ENCODE measurements around the gene PAX2.
A peak's percentile ranks its signal among the peaks of the same experiment; 100 is the strongest.

Gene PAX2

DNA sequence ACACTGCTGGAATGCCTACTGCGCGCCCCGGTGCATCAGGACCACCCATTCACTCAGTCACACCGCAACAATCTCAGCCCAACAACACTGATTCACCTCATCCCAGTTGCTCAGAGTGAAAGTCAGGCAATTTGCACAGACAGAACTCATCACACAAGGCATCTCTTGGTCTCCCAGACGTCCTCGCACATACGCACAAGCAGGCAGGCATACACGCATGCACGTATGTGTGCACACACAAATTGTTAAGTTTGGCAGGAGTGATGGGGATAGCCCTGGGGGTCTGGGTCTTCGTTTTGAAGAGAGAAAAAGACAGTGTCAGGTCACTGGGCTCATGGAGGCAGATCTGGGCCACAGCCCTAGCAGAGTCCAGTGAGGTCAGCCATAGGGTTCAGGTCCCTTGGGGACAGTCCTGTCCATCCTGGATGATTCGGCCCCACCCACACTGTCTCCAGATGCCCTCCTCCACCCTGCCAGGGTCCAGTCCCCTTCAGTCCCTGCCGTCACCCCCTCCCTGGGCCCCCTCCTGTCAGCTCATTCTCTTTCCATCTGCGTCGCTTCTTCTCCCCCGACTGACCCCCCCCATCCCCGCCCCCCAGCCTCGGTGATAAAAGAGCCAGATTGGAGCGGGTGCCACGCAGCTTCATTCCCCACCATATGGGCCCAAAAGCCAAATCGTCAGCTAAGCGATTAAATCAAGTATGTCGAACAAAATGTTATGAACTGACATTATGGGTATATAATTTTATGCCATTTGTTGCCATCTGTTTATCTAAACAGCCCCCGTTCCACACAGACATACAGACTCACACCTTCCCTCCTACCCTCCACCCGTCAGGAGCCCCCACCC, 118.9 kb downstream of the PAX2 start:
- DNase-seq = no peak

DNA sequence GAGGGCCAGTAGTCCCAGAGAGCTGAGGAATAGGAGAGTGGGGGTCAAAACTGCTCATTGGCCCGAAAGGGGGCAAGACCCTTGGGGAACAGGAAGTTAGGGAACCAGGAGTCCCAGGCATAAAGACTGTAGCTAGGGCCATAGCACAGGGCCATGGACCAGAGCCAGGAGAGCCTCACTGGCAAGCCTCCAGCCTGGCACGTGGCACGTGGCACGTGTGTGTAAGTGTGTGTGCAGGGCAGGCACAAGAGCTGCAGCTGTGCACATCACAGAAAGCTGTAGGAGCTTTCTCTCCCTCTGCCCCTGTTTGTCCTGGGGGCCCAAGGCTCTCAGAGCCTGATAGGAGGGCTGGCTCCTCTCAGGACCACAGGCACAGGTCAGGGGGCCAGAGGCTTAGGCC, 119.6 kb downstream of the PAX2 start:
- no peak for DNase-seq

DNA sequence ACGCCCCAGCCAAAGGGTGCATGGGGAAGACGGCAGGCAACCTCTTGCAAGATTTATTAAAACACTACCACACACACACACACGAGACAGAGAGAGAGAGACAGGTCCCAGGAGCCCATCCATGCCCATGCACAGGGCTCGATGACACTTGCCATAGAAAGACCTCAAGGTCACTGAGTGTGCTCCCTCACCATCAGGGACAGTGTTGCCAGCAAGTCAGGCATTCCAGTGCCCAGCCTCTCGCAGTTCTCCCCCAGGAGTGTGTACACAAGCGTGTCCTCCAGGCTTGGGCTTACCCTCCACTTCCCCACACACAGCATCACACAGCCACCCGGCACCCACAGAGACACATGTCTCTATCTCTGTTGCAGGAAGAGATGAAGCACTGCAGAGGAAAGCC, 120.6 kb downstream of the PAX2 start:
- DNase-seq = no peak

DNA sequence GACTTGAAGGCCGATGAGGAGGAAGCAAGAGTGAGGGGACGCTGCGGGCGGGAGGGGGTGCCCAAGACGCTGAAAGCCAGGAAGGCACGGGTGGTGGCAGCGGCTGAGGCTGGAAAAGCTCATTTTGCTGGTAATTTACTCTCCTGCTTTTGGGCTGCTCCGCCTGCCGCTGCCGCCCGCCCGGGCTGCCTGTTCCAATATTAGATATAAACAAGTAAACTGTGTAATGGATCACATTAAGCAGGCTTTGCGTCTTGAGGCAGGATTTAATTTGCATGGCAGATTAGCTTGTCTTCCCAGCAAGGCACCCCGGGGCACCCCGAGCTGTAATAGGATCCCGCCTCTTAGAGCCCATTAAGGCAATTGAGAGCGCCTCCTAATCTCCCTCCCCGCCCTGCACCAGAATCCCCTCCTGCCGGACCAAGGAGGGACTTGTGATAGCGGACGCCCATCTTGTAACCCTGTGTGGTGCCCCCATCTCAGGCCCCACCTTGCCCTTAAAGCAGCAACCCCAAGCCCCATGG, 121.3 kb downstream of the PAX2 start:
- DNase-seq = no peak

DNA sequence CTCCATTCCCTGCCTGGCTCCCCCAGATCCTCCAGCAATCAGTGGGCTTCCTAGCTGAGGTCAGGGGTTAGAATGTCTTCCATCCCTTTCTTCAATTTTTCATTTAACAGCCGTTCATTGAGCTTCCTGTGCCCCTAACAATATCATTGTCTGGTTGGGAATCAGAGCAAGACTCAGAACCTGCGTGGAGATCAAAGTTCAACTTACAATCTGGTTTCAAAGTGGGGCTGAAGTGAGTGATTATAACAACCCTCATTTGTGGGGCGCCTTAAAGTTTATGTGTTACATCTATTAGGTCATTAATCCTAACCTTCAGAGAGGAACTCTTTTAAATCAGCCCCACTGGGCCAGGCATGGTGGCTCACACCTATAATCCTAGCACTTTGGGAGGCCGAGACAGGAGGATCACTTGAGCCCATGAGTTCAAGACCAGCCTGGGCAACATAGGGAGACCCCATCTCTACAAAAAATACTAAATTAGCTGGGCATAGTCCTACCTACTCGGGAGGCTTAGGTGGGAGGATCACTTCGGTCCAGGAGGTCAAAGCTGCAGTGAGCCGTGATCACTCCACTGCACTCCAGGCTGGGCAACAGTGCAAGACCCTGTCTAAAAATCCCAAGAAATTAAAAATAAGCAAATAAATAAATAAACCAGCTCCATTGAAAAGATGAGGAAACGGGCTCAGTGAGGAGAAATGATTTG, 122.0 kb downstream of the PAX2 start:
- DNase-seq = no peak

DNA sequence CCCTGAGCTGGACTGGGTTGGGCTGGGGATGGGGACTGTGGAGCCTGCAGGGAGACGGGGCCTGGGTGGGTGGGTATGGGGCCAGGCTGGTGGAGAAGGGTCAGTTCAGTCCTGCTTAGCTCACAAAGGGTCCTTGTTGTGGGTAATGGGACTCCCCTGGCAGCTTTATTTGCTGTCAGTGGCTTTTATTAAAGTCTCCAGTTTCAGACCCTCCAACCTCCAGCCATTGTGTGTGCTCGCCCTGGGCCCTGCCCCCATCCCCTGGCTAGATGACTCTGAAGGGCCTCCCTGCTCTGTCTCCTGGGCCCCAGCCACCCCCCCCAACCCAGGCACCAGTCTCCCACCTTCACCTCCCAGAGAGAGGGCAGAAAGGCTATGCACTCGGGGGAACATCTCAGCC, 123.0 kb downstream of the PAX2 start:
- no peak for DNase-seq

DNA sequence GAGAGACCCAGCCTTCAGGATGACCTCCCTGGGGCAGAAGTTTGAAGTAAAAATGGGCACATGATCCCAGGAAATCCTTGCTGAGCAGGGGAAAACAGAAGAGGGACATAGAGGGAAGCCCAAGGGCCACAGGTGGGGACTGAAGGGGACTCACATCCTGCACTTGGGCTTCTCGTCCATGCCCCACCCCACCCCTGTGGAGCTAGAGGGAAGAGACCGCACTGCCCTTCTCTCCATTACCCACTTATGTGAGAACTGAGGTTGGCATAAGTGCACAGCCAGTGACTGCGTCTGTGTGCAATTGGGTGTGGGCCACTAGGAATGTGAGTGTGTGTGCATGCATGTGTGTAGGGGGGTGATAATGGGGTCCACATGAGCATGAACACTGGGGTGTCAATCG, 124.0 kb downstream of the PAX2 start:
- DNase-seq = no peak

DNA sequence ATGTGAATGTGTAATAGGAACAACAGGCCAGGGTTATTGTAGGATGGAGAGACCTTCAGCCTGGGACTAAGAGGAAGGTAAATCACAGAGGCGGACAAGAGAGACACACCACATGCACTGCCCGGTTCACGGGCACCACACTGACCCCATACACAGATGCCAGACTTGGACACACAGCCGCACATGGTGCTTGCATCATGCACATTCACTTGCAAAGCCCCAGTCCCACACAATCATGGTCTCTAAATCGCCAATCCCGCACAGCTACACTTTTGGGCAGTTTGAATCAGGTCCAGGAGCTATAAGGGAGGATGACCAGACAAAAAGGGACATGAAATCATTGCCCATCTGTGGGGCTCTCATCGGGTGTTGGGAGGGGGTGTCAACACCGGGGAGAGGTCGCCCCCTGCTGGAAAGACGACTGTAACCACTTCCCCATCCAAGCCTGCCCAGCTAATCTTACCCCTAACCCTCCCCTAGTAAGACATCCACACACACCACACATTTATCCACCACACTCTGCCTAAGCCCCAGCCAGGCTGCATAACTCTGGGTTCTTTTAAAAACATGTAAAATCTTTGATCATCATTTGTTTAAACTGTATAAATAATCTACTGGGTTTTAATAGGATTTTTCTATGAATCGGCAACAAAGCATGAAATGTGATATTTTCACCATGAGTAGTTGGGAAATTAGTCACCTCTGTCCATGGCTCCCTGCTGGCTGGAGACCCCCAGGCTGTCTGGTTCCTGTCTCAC, 126.8 kb downstream of the PAX2 start:
- DNase-seq = peak; percentile 42

DNA sequence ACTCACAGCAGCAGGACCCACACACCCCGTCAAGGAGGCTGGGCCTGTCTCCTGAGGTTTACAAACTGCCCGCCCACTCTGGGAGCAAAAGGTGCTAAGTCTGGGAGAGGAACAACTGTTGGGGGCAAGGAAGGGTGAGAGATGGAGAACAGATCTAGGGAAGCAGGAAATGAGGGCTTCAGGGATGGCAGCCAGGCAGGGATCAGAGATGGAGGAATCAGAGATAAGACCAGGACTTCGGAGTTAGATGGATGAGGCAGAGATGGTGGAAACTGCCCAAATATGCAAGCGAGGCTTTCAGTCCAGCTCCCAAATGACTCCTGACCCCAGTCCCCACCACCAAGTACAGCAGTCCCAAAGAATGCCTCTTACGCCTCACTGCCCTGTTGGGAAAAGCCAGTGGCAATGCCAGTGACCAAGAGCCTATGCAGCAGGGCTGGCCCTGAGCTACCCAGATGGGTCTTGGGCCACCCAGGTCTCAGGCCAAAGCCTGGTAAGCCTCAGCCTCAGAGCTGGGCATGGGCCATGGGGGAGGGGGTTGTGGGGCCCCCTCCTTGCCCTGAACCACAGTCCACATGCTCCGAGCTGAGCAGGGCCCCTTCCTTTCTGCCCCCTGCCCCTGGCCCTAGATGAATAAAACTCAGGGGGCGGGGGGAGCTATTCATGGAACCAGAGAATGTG, 127.9 kb downstream of the PAX2 start:
- DNase-seq = no peak

DNA sequence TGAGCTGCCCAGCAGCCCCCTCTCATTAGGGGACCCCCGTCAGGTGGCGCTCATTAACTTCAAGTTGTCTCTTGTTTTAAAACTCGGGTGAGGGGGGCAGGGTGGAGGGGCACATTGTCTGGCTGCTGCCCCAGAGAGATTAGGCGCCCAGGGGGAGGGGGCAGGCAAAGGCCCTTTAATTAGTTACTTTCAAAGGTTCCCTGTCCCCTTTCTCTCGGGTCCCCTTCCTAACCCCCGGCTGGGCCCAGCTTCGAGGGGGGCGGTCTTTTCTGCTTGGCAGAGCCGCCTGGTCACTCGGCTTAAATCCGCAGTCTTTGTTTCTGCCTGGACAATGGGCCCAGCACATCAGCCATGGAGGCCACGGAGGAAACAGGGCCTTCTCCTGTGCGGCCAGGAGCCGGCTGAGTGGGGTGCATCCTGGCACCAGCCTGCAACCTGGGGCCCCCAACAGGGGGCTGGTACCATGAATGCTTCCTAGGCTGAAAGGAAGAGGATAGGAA, 128.5 kb downstream of the PAX2 start:
- DNase-seq = no peak

DNA sequence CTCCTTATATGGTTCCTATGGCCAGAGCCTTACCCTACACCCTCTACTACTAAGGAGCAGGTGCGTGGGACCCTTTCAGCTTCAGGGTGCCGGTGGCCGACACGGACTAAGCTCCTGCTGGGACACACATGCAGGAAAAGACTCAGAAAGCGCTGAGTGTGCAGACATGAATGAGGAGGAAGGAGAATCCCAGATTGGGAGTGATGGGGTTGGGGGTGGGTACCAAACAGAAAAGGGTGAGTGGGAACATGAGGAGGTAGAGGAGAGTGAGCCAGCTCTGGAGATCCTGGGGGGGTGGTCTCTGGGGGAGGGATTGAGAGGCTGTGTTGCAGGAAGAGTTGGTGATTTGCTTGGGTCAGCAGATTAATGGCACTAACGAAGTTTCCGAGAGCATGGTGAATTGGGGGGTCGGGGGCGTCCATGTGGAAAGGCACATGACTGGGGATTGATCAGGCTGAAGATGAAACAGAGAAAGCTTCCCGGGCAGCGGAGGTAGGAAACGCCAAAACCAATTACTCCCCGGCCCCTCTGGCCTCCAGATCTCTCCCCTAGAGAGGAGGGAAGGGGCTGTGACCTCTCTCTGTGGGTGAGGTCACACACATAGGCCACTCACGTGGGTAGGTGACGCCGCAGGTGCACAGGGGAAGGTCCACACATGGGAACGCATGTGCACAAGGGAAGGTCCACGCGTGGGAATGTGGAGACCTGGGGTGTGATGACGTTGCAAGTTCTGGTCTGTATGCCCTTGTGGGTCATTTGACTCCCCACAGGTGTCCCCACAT, 129.5 kb downstream of the PAX2 start:
- no peak for DNase-seq

DNA sequence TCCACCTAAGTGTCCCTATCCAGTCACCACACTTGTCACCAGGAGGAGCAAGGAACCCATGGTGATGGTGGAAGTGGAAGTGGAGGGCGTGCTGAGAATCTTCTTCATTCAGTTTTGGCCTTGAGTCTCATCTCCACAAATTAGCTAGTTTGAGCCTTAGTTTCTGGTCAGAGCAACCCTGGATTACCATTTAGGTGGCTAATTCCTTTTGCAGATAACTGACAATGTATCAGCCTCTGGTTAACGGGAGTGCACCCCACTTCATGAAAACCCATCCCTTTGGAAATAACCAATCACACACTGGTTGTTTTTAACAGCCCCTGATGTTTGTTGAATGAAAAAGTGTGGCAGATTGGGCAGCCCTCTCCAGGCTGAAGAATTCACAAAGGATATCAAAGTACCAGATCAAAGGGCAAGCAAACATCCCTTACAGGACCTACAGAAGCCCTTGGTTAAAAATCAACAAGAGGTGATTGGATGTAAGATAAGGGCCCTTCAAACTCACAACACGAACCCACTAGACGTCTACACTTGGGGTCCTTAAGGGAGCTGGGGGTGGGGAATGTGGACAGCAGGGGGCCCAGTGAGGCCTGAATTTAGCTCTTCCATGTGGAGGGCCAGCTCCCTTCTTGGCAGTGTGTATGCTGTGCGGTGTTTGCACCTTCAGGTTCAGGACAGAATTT, 130.2 kb downstream of the PAX2 start:
- no peak for DNase-seq

DNA sequence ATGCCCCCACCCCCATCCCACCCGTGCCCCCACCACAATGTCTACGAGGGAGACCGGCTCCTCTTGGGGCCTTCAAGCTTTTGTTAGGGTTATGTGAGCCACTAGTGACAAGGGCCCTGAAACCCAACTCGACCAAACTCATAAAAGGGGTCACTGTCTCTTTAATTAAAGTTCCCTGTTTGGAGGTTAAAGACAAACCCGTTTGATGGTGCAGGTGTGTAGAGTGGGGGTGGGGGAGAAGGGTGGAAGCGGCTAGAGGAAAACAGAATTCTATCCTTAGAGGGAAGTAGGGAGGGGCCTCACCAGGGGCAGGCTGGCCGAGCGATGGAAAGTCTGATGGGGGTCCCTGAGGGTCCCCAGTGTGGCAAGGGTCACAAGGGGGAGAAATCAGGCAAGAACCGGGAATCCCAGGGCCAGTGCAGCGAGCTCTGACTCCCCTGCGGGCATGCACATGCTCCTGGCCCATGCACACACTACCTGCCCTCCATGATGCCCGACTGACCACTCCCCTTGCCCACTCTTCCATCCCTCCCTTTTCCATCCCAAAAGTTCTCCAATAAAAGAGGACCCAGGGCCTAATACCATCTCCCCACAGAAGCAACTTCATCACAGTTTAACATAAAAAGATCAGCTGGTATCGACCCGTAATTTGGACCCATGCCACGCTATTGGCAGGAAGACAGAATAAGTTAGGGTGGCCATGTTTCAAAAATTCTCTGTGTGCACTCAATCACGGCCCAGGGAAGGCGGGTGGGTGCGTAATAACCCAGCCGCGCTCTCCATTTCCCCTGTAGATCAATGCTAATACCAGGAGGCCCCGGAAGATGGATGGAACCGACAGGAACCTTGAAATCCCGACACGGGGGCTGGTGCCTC, 131.4 kb downstream of the PAX2 start:
- no peak for DNase-seq

DNA sequence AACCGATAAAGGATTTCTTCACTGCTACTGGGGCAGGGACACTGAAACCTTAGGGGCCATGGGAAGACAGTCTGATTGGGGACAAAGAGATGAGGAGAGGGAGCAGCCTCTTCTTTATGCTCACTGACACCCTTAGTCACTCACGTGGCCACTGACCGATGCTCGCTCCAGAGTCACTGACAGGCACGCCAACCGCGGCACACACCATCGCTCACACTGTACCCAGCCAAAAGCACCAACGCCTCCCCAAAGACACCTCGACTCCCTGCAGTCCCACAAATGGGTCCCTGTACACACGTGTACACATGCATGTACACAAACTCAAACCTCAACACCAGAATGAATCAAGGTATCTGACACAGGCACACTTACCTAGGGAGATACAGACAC, 132.1 kb downstream of the PAX2 start:
- no peak for DNase-seq

DNA sequence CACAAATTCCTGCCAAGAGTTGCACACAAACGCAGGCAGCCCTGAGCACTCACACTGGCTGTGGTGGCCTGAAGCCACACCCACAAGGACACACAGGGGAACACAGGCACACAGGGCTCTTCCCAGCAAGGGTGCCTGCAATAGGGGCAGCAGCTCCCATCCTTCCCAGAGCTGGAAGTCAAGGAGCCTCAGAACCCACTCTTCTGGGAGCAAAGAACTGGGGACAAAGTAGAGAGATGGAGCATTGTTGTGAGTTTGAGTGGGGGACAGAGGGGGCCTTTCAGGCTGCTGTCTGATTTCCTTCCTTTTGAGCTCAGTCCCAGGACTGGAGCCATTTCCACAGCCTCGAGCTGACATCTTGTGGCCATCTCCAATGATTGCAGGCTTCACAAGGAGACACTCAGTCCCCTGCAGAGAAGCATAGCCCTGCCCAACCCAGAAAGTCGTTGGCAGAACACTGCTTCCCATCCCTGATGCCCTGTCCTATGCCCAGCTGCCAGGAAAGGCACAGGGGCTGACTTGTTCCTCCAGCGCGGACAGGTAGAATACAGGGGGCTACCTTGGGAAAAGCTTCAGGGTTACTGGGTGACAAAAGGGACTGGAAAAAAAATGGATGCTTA, 133.0 kb downstream of the PAX2 start:
- DNase-seq = peak; percentile 9
